ENCODE data around the gene TTC12.

TTC12 gene

DNA sequence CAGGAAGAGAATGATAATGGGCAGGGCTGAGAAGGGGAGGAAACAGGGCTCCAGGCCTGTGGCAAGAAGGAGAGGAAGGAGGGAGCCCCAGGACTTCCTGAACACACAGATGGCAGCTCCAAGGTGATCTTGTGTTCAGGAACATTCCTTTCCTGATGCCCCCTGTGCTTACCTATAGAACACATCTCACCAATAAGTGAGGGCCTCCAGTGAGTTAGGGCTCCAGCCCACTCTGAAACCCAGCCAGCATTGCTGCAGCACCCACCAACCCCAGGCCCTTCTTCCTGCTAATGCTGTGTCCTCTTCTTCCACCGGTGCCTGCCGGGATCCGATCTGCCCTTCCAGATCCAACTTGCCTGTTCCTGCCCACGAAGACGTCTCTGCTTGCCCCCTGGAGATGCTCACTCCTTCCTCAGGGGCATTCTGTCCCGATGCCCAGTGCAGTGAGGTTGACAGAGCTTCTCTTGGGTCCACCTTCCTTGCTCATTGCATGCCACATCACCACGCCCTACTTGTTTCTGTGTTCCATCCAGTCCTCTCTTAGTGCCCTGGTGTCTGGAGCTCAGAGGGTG lies 90.6 kb downstream of the TTC12 start:
- DNase-seq (ENCODE audit: low read depth in 2 of 2), result no peak

- DNase-seq (ENCODE audit: low read depth in 2 of 2), result no peak
Measured at GRCh38 chr11:113405724-113406478, 91.5 kb downstream of the TTC12 start.

GRCh38 chr11:113407163-113407562 lies 92.8 kb downstream of the TTC12 start:
- DNase-seq (ENCODE audit: low read depth in 2 of 2), result no peak

GRCh38 chr11:113408206-113408605 lies 93.8 kb downstream of the TTC12 start:
- DNase-seq (ENCODE audit: low read depth in 2 of 2), result no peak

DNA sequence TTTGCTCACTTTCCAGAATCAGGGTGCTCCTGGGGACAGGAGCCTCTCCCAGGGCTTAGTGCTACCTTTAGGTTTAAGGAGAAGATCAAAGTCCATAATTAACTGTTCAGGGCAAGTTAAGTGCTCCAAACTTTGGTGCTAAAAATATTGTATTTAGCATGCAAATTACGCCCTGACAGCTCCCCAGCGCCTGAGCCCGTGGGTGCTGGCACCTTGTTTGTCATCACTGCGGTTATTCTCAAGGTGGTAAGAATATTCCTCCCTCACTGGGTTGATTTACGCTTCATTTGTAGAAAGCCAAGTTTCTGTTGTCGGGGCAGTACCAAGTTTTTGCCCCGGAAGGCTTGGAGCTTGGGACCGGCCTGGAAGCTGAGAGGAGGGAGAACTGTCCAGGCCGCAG lies 94.5 kb downstream of the TTC12 start:
- DNase-seq (ENCODE audit: low read depth in 2 of 2), result no peak

GRCh38 chr11:113409526-113409925 lies 95.1 kb downstream of the TTC12 start:
- no peak for DNase-seq (ENCODE audit: low read depth in 2 of 2)

DNA sequence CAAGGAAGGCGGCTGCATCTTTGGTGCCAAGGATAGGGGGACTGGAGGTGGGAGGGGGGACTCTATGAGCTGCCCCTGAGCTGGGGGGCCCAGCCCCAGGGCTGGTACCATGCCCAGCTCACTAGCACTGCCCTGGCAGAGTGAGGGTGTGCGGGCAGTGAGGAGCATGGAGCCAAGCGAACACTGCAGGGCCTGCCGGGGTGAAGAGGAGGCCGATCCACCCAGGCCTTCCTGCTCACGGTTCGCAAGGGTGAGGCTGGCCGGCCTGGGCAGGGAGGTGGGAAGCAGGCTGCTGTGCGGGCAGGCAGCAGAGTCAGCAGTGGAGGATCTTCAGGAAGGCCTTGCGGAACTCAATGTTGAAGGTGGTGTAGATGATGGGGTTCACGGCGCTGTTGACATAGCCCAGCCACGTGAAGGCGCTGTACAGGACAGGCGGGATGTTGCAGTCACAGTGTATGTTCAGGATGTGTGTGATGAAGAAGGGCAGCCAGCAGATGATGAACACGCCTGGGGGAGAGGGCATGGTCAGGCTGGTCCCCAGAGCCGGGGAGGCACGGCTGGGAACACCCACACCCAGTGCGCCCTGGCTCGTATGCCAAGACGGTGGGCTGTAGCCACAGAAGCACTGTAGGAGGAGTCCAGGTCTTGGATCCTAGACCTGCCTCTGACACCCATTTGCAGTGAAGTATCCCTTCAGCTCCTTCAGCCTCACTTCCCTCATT lies 96.2 kb downstream of the TTC12 start:
- DNase-seq (ENCODE audit: low read depth in 2 of 2), result no peak

DNA sequence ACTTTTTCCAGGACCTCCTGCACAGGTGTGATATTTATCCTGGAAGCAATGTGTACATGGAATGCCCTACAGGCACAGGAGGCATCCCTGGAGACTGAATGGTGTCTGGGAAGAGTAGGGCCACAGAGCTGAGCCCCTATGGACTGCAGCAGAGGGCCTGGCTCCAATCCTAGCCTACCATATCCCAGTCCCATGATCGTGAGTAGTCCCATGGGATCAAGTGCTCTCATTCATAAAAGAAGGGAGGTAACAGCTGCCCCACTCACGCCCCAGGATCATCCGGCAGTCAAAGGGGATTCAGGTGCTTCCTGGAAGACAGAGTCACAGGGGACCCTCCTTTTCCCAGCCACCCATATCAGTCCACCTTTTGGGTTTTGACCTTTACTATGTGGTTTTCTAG lies 97.2 kb downstream of the TTC12 start:
- DNase-seq (ENCODE audit: low read depth in 2 of 2), result no peak

DNA sequence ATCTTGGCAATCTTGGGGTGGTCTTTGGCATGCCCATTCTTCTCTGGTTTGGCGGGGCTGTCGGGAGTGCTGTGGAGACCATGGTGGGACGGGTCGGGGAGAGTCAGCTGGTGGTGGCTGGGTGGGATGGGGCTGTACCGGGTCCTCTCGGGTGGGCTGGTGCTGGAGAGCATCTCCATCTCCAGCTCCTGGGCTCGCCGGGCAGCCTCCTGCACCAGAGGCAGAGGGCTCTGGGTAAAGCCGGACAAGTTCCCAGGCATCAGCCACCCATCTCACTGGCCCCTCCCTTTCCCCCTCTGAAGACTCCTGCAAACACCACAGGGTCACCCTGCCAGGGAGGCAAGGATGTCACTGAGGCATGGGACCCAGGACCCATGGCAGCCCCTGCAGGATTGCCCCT lies 98.3 kb downstream of the TTC12 start:
- DNase-seq (ENCODE audit: low read depth in 2 of 2), result no peak

GRCh38 chr11:113415343-113415742 lies 101.0 kb downstream of the TTC12 start:
- DNase-seq (ENCODE audit: low read depth in 2 of 2), result no peak
